Measurements from ENCODE around the gene RCOR1.

DNA sequence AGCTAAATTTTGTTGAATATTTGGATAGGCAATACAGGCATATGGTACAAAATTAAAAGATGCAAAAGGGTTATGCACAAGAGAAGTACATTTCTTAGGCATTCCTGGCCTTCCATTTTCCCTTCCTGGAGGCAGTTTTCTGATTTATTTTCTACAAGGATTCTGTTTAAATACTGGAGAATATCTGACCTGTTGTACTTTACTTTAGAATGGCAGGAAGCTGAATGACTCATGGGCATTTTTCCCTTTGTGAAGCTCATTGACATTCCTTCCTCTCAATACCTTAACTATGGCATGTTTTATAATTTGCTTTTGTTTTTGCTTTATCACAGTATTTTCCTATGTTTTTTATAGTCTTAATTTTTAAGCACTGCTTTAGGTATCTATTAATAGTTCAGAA is 62.7 kb downstream of the RCOR1 start:
- TF ChIP-seq, protein P1, sequence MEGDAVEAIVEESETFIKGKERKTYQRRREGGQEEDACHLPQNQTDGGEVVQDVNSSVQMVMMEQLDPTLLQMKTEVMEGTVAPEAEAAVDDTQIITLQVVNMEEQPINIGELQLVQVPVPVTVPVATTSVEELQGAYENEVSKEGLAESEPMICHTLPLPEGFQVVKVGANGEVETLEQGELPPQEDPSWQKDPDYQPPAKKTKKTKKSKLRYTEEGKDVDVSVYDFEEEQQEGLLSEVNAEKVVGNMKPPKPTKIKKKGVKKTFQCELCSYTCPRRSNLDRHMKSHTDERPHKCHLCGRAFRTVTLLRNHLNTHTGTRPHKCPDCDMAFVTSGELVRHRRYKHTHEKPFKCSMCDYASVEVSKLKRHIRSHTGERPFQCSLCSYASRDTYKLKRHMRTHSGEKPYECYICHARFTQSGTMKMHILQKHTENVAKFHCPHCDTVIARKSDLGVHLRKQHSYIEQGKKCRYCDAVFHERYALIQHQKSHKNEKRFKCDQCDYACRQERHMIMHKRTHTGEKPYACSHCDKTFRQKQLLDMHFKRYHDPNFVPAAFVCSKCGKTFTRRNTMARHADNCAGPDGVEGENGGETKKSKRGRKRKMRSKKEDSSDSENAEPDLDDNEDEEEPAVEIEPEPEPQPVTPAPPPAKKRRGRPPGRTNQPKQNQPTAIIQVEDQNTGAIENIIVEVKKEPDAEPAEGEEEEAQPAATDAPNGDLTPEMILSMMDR (IDR thresholded peaks at IDR 0.05; ENCODE audit: poor library complexity) = no peak
- TF ChIP-seq EZH2 (IDR thresholded peaks at IDR 0.05; ENCODE audit: borderline replicate concordance) (no peak), EZH2phosphoT487 (IDR thresholded peaks at IDR 0.05; ENCODE audit: low read depth, severe bottlenecking, unreplicated experiment) (no peak)

Measured in hepatocyte (in vitro differentiated cells).